Measurements from ENCODE around the gene COTL1.

Gene COTL1

GRCh38 chr16:84547546-84548061 lies 70.3 kb downstream of the COTL1 start:
- DNase-seq, result peak; percentile 42

- no peak for DNase-seq
These were observed 71.0 kb downstream of the COTL1 start for GRCh38 chr16:84546669-84547545.

- DNase-seq, result no peak
These were observed 72.7 kb downstream of the COTL1 start for GRCh38 chr16:84545114-84545737.

DNA sequence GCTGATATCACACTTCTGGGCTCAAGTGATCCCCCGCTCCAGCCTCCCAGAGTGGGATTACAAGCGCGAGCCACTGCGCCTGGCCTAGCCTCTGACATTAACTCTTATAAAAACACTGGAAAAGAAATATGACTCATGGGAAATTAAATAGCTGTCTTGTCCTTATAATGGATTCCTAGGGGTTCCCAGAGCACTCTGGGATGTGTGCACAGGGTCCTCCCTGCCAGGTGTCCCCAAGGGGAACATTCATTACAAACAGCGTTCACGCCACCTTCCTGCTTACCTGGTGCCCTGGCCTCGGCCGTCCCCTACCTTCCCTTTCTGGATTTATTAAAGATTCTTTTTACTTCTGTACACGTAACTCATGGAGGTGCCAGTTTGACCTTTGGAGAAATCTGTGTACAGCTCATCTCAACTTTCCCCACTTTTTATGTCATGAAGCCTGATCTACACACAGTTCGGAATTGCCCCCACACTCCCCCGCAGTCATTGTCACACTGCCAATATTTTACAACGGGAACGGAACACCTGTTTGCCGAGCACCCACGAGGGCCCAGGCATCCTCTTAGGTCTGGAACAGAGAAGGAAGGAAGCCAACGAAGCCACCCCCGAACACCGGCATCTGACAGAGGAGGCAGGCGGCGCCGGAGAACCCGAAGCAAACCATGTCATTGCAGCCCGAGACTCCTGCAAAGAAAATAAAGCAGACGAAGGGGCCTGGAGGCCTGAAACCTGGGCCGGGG lies 73.7 kb downstream of the COTL1 start:
- DNase-seq, result no peak

DNA sequence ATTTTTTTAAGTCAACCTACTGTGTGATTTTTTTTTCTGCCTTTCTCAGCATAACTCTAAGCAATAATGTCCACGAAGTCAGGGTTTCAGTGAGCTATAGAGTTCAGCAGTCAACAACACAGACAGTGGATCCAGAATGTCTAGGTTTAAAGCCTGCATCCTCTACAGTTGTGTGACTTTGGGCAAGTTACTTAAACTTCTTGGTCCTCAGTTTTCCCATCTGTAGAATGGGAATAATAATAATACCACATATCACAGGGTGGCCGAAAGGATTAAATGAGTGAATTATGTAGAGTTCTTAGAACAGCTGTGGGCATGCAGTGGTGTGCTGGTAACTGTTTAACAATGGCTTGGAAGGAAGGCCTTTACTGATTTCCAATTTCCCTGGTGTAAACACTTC lies 74.6 kb downstream of the COTL1 start:
- no peak for DNase-seq

DNA sequence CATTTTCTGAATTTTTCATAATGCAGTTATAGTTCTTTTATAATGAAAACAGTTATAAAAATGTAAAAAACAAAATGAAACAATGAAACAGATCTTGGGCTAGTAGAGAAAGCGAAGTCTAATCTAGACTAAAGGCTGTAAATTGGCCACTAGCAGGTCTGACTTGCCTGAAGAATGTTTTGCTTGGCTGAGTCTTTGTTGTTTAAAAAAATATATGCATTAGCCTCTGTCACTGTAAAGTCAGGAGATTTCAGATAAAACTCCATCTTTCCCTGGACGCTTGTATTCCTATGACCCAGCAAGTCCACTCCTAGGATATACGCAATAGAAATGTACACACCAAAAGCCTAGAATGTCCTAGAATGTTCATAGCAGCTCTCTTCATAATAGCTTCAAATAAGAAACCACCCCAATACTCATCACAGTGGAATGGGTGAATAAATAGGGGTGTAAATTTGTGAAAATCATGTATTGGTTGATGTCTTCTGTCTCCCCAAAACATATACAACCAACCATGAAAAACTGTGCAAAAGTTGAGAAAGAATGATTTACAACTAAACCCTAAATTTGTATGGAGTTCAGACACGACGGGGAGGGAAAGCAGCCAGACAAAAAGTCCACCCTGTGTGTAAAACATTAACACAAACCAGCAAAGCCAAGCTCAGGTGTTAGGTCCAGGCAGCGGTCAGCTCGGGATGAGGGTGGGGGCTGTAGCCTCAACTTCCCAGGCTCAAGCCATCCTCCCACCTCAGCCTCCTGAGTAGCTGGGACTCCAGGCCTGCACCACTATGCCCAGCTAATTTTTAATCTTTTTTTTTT lies 75.7 kb downstream of the COTL1 start:
- no peak for DNase-seq

DNA sequence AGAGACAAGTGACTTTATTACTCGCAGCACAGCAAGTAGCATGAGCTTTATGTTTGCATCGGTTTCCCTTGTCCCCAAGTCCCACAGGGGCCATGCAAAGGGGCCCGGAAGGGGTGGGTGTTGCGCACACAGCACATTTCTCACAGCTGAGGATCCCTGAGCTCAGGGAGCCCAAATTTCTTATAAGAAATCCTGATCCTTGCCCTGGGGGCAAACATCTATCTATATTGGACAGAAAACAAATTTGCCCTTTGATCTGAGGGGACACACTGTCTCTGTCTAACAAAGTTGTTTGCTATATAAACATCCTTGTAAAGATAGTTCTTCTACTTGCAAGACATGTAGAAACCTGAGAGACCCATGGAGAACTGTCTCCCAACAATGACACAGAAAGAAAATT lies 77.7 kb downstream of the COTL1 start:
- DNase-seq, result no peak

DNA sequence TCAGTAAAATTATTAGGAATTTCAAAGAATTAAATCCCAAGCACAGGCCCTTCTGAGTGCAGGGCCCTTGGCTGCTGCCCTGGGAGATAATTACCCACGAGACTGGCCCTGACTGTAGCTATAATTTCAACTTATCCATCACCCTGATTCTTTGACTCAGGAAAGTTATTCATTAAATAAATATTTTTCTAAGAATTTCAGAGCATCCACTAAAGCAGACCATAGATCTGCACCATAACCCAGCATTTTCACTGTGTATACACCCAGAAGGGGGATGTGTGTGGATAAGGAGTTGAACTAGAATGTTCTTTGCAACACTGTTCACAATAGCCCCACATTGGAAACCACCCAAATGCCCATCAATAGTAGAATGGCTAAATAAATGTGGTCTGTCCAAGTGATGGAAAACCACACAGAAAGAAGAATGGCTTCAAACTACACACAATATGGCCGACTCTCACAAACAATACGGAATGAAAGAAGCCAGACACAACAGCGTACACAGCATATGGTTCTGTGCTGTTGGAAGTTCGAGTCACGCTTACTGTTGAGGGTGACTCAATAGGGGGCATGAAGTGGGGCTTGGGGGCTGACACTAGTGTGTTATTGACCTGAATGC lies 79.5 kb downstream of the COTL1 start:
- no peak for DNase-seq

GRCh38 chr16:84537491-84538151 lies 80.3 kb downstream of the COTL1 start:
- DNase-seq, result no peak

GRCh38 chr16:84535851-84536250 lies 82.0 kb downstream of the COTL1 start:
- no peak for DNase-seq

DNA sequence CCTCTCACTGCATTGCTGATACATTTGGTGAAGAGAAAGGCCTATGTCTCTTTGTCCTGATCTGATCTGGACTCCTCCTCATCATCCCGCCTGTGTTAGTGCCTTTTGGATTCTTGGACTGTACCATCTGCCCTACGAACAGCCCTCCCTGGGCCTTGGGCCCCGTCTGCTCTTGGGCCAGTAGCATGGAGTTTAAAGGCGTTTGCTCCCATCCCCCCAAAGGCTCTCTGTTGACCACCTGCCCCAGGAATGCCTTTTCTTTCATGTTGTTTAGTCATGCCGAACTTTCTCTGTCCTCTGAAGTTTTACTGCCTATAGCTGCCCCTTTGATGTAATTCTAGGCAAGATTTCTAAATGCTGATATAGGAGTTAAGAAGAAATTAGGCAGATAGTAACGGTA lies 82.5 kb downstream of the COTL1 start:
- no peak for DNase-seq

- DNase-seq, result no peak
These were observed 83.1 kb downstream of the COTL1 start for GRCh38 chr16:84534815-84535214.

GRCh38 chr16:84532855-84533486 lies 84.9 kb downstream of the COTL1 start:
- DNase-seq, result no peak

DNA sequence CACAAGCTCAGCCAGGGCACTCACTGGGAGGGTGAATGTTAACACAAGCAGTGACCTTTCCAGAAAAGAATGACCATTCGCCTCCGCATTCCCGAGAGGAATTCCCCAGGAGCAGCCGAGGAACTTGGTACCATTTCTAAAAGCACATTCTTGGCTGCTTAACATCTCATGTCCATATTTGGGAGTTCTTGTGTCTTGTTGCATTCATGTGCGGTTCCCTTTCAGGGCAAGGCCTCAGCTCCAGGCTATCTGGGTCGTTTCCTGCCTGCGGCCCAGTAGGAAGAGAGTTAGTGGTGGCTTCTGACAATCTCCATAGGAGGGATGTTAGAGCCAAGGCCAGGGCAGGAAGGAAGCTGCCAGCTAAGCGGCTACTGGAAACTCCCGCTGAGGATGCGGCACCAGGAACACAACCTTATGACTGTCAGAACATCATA lies 85.6 kb downstream of the COTL1 start:
- no peak for DNase-seq

DNA sequence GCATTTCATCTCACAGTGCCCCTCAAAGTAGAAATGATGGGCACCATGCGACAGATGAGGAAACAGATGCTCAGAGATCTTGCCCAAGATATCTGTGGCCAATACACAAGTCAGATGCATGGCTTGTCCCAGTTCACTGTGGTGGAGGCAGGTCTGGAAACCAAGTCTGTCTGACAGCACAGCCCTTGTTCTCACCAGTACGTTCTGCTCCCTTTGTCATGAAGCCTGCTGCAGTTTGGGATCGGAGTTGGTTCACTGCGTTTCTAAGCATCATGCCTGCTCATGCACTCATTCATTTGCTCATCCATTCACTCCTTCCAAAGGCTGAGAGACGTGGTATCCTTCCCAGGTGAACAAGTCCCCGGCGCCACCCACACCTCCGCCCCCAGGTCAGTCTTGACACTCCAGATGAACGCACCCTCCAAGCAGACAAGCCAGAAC lies 86.2 kb downstream of the COTL1 start:
- no peak for DNase-seq

DNA sequence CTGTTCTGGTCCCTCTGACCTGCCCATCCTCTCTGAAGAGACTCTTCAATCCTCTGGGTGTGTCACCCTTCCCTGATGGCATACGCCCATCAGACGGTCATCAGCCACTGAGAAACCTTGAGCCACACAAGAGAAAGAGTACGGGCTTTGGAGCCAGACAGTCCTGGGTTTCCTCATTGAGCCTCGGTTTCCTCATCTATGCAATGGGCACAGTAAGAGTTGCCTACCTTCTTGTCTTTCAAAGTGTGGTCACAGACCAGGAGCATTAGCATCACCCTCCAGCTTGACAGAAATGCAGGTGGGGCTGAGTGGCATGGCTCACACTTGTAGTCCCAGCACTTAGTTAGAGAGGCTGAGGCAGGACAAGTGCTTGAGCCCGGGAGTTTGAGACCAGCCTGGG lies 87.3 kb downstream of the COTL1 start:
- DNase-seq, result no peak

GRCh38 chr16:84529607-84530006 lies 88.3 kb downstream of the COTL1 start:
- no peak for DNase-seq

- DNase-seq, result no peak
These were observed 89.6 kb downstream of the COTL1 start for GRCh38 chr16:84528322-84528721.

GRCh38 chr16:84527532-84528269 lies 90.2 kb downstream of the COTL1 start:
- no peak for DNase-seq

Data from activated CD4-positive, alpha-beta T cell treated with anti-CD3 and anti-CD28 coated beads, Interleukin-2, amount 50 U/mL, for 16 hours (primary cell).